Mammary epithelial cell (primary cell): ENCODE data around the gene AGO3.

Experiments used
- EZH2 ChIP-seq: IDR thresholded peaks from 2 replicates; pipeline ENCODE4 v1.6.1; 2012; ENCODE audit warnings: low read length, inconsistent platforms, borderline replicate concordance
- TF ChIP-seq, protein P1 (sequence below), 2 donors: IDR thresholded peaks in 1 of 2; conservative IDR thresholded peaks in 1 of 2; 2 replicates each; pipeline ENCODE4 v1.5.1; 2011 to 2012; ENCODE audit warnings: inconsistent platforms in 2 of 2, low read length in 2 of 2, mild to moderate bottlenecking in 2 of 2, control low read depth in 1 of 2, low read depth in 1 of 2; ENCODE audit not compliant: insufficient read depth in 1 of 2; ENCODE audit errors: extremely low read depth in 1 of 2

GRCh38 chr1:36031441-36031840 is 100.5 kb downstream of the AGO3 start:
- no peak for TF ChIP-seq EZH2
- TF ChIP-seq, protein P1, sequence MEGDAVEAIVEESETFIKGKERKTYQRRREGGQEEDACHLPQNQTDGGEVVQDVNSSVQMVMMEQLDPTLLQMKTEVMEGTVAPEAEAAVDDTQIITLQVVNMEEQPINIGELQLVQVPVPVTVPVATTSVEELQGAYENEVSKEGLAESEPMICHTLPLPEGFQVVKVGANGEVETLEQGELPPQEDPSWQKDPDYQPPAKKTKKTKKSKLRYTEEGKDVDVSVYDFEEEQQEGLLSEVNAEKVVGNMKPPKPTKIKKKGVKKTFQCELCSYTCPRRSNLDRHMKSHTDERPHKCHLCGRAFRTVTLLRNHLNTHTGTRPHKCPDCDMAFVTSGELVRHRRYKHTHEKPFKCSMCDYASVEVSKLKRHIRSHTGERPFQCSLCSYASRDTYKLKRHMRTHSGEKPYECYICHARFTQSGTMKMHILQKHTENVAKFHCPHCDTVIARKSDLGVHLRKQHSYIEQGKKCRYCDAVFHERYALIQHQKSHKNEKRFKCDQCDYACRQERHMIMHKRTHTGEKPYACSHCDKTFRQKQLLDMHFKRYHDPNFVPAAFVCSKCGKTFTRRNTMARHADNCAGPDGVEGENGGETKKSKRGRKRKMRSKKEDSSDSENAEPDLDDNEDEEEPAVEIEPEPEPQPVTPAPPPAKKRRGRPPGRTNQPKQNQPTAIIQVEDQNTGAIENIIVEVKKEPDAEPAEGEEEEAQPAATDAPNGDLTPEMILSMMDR (conservative IDR thresholded peaks at IDR 0.05 in 1 of 2, IDR thresholded peaks at IDR 0.05 in 1 of 2; ENCODE audit: extremely low read depth in 1 of 2, insufficient read depth in 1 of 2, low read depth in 1 of 2, low read length in 2 of 2): no peak
